ENCODE results near the gene ARMC9. TPM values are rescaled to one million over a fixed set of nuclear protein-coding genes. Genes with fewer than 3 reads are reported as not detected.

ARMC9 gene
- total RNA-seq, 1 experiment from 2014 or later: 23.4 TPM

GRCh38 chr2:231344851-231345250 is 146.4 kb downstream of the ARMC9 start:
- no peaks in the 10 kb centered on the region for H3F3A ChIP-seq (ENCODE audit: low read length, unreplicated experiment)
- ATAC-seq: no peak
- H3K27ac ChIP-seq (ENCODE audit: low read length): no peak overlapping the region
- POLR2A ChIA-PET (ENCODE audit: unreplicated experiment): interaction anchor here (0.6 kb wide), 1 partner anchor 119 kb away, joined by 4 read pairs; no protein-coding TSS in a partner anchor
- intact Hi-C loops (cut with micrococcal nuclease): no loop called here
- H3K36me3 ChIP-seq (ENCODE audit: low read depth, low read length): no peaks in the 10 kb centered on the region
- no peaks in the 10 kb centered on the region for H3K9me2 ChIP-seq (replicated peaks; ENCODE audit: low read length)
- no peaks in the 10 kb centered on the region for H3K4me1 ChIP-seq (ENCODE audit: insufficient read depth, low read length)
- no peak overlapping the region for H3K9ac ChIP-seq (ENCODE audit: low read length)
- no TSS peak for BruUV-seq (replicated peaks)
- H4K20me1 ChIP-seq (ENCODE audit: low read length): no peaks in the 10 kb centered on the region
- no peak overlapping the region for H3K4me3 ChIP-seq (ENCODE audit: low read length)
- DNase-seq: no peak
- no peaks in the 10 kb centered on the region for H3K27me3 ChIP-seq (ENCODE audit: low read length)
- no peaks in the 10 kb centered on the region for H3K9me3 ChIP-seq (ENCODE audit: low read length)
- no peak overlapping the region for H2AFZ ChIP-seq (ENCODE audit: low read length)
- TF ChIP-seq EZH2 (IDR thresholded peaks at IDR 0.05; ENCODE audit: low read length, unreplicated experiment): no peak
- no peak for TF ChIP-seq EZH2phosphoT487 (IDR thresholded peaks at IDR 0.05; ENCODE audit: borderline replicate concordance, low read length)
- no peak for TF ChIP-seq CTCF (conservative IDR thresholded peaks at IDR 0.05; ENCODE audit: low read depth, low read length)
- H3K4me2 ChIP-seq (ENCODE audit: low read length): no peak overlapping the region
- H3K79me2 ChIP-seq (ENCODE audit: low read length): no peaks in the 10 kb centered on the region
- CTCF ChIA-PET: no interaction called here

GRCh38 chr2:231347081-231347480 is 148.7 kb downstream of the ARMC9 start:
- DNase-seq (no peak), ATAC-seq (no peak)
- Histone ChIP-seq H3K9me3 (ENCODE audit: low read length) (no peaks in the 10 kb centered on the region), H3K27ac (ENCODE audit: low read length) (no peak overlapping the region), H4K20me1 (ENCODE audit: low read length) (no peaks in the 10 kb centered on the region), H3K9ac (ENCODE audit: low read length) (no peak overlapping the region), H3K36me3 (ENCODE audit: low read depth, low read length) (no peaks in the 10 kb centered on the region), H3K4me2 (ENCODE audit: low read length) (no peak overlapping the region), H3K27me3 (ENCODE audit: low read length) (no peaks in the 10 kb centered on the region), H3K4me1 (ENCODE audit: insufficient read depth, low read length) (no peaks in the 10 kb centered on the region), H3K4me3 (ENCODE audit: low read length) (no peak overlapping the region), H3K79me2 (ENCODE audit: low read length) (no peaks in the 10 kb centered on the region), H3F3A (ENCODE audit: low read length, unreplicated experiment) (no peaks in the 10 kb centered on the region), H3K9me2 (replicated peaks; ENCODE audit: low read length) (no peaks in the 10 kb centered on the region), H2AFZ (ENCODE audit: low read length) (no peak overlapping the region)
- ChIA-PET POLR2A (ENCODE audit: unreplicated experiment) (no interaction called here), CTCF (no interaction called here)
- no peak for TF ChIP-seq EZH2 (IDR thresholded peaks at IDR 0.05; ENCODE audit: low read length, unreplicated experiment)
- TF ChIP-seq CTCF (conservative IDR thresholded peaks at IDR 0.05; ENCODE audit: low read depth, low read length): no peak
- TF ChIP-seq EZH2phosphoT487 (IDR thresholded peaks at IDR 0.05; ENCODE audit: borderline replicate concordance, low read length): no peak
- intact Hi-C loops (cut with micrococcal nuclease): no loop called here
- no TSS peak for BruUV-seq (replicated peaks)

GRCh38 chr2:231347638-231348037 is 149.2 kb downstream of the ARMC9 start:
- Histone ChIP-seq H3K4me2 (ENCODE audit: low read length) (no peak overlapping the region), H3F3A (ENCODE audit: low read length, unreplicated experiment) (no peaks in the 10 kb centered on the region), H3K9me2 (replicated peaks; ENCODE audit: low read length) (no peaks in the 10 kb centered on the region), H3K27me3 (ENCODE audit: low read length) (no peaks in the 10 kb centered on the region), H3K4me3 (ENCODE audit: low read length) (no peak overlapping the region), H3K9me3 (ENCODE audit: low read length) (no peaks in the 10 kb centered on the region), H2AFZ (ENCODE audit: low read length) (no peak overlapping the region), H3K4me1 (ENCODE audit: insufficient read depth, low read length) (no peaks in the 10 kb centered on the region), H3K36me3 (ENCODE audit: low read depth, low read length) (no peaks in the 10 kb centered on the region), H4K20me1 (ENCODE audit: low read length) (no peaks in the 10 kb centered on the region), H3K27ac (ENCODE audit: low read length) (no peak overlapping the region), H3K79me2 (ENCODE audit: low read length) (no peaks in the 10 kb centered on the region), H3K9ac (ENCODE audit: low read length) (no peak overlapping the region)
- CTCF ChIA-PET: no interaction called here
- DNase-seq: no peak
- no peak for ATAC-seq
- intact Hi-C loops (cut with micrococcal nuclease): no loop called here
- no peak for TF ChIP-seq EZH2phosphoT487 (IDR thresholded peaks at IDR 0.05; ENCODE audit: borderline replicate concordance, low read length)
- TF ChIP-seq EZH2 (IDR thresholded peaks at IDR 0.05; ENCODE audit: low read length, unreplicated experiment): no peak
- no peak for TF ChIP-seq CTCF (conservative IDR thresholded peaks at IDR 0.05; ENCODE audit: low read depth, low read length)
- no TSS peak for BruUV-seq (replicated peaks)
- POLR2A ChIA-PET (ENCODE audit: unreplicated experiment): no interaction called here

All from PC-3 (cell line).